HG03571 (cell line): ENCODE data around the gene KIF2A.

Experiments used
- ATAC-seq: cut with Tn5 transposase; IDR thresholded peaks from one replicate; pipeline ENCODE4 v1.9.1; 2021; ENCODE audit not compliant: unreplicated experiment

Gene KIF2A

DNA sequence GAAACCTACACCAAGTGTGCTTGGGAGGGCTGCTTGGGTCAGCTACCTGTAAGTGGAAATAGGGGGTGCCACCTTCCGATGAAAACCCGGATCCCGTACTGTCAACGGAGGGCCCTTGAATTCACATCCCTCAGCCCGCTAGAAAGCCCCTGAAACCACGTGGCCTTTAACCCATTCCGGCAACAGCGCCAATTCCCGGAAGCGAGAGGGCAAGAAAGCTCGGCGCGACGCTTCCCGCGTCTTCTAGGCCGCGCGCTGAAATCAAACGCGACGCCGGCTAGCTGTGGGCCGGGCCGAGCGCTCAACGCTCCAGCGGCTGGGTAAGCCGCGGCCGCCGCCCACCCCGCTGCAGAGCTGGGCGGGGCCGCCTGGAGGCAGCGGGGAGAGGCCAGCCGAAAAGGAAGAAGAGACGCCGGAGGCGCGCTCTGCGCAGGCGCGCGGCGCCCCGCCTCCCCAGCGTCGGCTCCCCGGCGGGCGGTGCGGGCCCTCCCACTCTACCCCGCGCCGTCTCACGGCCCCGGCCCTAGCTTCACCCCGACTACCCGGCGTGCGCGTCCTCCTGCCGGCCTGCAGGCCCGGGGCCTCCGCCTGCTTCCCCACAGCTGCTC lies at the start of gene KIF2A:
Gene KIF2A, plus strand, starts transcription at position 492 of the 608 bp plus-strand sequence. CDS start 267 bp downstream, outside the sequence.
- peak; percentile 94 for ATAC-seq

GRCh38 chr5:62257020-62257367 lies 49.0 kb upstream of the KIF2A start:
- ATAC-seq: no peak

- ATAC-seq: no peak
Measured at GRCh38 chr5:62258654-62259053, 47.4 kb upstream of the KIF2A start.

DNA sequence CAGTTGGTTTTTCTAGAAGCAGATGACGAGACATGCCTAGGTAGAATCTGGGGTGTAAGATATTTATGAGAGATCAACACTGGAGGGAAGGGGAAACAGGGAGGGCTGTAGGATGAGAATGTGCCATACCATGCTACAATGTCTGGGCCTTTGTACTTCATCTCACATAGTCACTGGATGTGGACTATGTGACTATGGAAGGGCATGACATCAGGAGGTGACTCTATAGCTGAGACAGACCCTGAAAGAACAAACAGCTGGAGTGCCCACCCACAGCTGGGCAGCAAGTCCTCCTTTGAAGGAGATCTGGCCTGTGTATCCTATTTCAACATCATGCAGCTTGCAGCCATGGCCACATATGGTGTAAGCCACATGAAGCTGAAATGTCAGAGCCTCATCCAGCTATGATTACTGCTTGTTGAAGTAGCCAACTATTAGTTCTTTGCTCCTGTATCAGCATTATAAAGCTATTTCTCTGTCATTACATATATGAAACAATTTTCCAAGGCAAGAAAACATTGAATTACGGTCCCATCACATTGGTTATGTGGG lies 46.2 kb upstream of the KIF2A start:
- no peak for ATAC-seq

DNA sequence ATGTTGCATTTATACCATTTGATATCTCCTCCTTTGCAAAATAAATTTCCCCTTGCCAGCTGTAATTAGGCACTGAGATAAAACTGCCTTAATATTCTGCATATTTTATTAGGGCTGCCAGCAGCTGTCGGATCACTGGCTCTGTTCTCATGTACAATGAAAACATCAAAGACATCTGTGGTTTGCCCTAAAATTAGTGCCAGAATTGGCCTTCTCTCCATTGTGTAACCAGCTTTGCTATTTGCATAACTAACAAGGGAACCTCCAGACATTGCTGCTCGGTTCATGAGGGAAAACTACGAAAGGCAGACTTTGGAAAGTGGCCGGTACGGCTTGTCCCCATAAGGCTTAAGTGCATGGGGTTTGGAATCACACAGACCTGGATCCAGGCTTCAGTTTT lies 45.5 kb upstream of the KIF2A start:
- ATAC-seq: no peak

- ATAC-seq: no peak
Measured at GRCh38 chr5:62263401-62263800, 42.6 kb upstream of the KIF2A start.

- no peak for ATAC-seq
Measured at GRCh38 chr5:62265648-62266112, 40.3 kb upstream of the KIF2A start.

DNA sequence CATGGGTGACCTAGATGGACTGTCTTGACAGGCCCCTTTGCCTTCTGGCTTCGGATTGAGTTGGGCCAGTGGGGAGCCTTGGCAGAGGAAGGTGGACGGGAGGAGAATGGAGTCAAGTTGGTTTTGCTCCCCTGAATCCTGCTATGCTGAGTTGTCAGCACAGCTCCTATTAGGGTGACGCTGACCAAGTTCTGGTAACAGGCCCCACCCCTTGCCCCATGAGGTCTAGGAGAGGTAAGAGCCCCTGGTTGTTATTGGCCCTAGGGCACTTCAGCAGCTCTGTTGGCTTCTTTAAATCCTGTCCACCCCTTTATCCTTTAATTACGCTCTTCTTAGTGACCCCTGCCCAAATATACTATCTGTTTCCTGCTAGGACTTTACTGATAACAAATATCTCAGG lies 39.4 kb upstream of the KIF2A start:
- ATAC-seq: no peak

DNA sequence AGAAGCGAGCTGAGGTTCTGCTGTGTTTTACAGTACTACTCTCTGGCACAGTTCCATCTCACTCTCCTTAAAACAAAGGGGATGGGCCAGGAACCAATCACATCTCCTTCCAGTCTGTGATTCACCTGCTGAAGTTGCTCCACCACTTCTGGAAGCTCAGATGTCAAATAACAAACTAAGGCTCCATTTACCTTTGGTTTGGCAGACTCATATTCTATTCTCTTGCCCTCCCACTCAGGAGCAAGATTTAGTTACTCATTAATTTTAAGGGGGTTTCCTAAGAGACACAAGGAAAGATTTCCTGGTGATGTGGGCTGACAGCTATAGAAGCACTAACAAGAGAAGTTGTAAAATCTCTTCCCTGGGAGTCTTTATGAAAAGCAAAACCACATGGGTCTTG lies 37.8 kb upstream of the KIF2A start:
- ATAC-seq: peak; percentile 75

DNA sequence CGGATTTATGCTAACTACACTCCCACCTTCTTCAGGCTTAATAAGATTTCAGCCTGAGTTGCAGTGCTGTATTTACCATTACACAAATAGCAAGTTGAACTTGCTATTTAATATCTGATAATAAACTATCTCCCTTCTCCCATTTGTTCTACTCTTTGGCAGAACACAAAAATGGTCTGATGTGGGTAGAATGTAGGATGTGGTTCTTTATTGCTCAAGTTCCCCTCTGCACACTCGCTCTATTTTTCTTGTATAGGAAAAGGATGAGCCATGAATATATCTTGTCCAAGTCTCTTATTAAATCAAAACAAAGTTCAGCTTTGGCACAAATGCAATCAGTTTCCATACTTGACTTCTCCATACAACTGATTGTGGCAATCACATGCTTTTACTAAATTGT lies 37.2 kb upstream of the KIF2A start:
- no peak for ATAC-seq

DNA sequence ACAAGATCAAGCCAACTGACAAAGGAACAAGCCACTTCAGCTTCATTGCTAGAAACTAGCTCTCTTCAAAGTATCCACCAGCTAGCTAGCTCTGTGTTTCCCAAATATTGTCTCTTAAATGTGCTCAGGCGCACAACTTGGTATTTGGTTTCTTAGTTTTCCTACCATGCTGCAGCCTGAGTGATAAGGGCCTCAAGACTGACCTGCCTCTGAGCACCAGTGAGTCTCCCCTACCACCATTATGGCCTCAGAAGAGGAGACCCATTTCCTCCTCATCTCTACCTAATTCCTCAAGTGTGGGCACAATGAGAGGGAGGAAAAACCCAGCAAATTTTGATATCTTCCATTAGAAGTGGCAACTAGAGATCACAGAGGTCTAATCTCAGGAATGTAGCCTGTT lies 34.6 kb upstream of the KIF2A start:
- no peak for ATAC-seq

DNA sequence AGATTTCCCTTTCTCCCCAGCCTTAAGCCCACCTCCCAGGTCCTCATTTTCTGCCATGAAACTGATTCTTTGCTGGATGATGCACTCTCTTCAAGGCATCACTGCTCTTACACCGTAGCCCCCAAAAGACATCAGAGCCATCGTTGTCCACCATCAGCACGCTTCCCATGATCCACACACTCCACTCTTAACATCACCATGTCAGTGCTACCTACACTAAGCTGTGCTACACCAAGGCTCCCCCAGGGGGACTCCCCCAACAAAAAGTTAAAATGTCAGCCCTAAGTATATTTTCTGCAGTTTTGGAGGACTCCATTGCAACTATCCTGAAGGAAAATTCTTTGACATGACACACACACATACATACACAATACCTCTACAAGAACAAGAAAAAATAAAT lies 34.1 kb upstream of the KIF2A start:
- no peak for ATAC-seq

GRCh38 chr5:62273687-62274086 lies 32.3 kb upstream of the KIF2A start:
- no peak for ATAC-seq

GRCh38 chr5:62275581-62275980 lies 30.4 kb upstream of the KIF2A start:
- ATAC-seq: no peak

GRCh38 chr5:62281411-62281810 lies 24.6 kb upstream of the KIF2A start:
- ATAC-seq: no peak

- ATAC-seq: no peak
Measured at GRCh38 chr5:62282064-62282463, 23.9 kb upstream of the KIF2A start.

DNA sequence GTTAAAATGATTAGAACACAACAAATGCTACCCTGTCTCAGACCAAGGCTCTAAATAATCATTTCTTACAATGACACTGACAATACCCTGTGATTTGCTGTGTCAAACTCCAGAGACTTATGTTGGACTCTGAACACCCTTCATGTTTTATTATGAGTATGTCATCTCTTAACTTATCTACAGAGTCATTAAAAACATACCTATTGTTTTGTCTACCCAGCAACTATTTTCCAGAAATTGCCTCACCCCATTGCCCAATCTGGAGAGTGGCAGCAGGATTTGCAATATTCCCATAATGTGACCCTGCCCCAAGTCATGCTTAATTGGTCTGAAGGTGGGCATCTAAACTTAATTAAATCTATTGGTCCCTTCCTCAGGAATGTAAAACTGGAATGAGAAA lies 23.0 kb upstream of the KIF2A start:
- ATAC-seq: no peak

DNA sequence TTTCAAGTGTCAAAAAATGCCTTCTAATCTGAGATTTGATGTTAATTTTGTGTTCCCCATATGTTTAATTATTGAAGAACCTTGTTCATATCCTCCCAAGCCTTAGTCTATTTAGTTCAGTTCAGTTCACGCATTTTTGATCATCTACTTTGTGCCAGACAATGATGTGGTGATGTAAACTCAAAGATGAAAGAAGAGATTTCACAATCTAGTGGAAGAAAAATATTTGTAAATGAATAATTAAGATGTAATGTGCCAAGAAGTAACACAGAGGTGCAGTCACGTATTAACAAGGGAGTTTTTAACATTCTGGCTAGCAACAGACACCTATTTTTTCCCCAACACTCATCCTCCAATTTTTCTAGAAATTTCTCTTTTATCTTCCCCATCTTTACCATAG lies 22.1 kb upstream of the KIF2A start:
- no peak for ATAC-seq

DNA sequence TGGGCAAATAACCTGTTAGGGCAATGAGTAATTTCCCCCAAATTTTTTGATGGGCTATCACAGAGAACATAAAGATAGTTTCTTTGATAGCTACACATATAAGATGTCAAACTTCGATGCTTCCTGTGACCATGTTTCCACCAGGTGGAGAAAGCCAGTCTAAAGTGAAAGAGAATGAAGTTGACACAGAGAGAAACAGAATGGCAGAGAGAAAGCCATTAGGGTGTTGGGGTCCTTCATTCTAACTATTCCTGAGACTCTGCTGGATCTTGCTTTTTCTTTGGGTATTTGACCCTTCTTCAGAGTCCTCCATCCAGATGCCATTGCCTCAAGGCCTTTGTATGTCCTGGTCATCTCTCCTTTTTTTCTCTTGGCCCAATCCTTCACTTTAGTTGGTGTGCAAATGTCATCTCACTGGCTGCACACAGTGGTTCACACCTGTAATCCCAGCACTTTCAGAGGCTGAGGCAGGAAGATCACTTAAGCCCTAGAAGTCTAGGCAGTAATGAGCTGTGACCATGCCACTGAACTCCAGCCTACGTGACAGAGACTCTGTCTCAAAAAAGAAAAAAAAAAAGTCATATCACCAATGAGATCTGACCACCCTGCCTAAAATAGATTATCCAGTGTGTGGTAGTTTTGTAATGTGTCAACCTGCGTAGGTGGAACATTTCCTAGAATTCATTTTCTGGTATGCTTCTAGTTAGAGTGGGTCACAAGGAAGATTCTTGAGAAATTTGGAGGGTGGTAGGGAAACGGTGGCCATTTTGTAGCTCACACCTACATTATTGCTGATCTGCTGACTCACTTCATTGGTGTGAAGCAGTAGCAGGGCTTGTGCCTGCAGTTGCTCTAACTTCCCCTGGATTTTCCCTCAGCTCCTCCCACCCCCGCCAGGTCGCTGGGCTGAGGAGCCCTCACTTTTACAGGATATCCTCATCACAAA lies 20.8 kb upstream of the KIF2A start:
- peak; percentile 52 for ATAC-seq

GRCh38 chr5:62286834-62287233 lies 19.2 kb upstream of the KIF2A start:
- no peak for ATAC-seq

DNA sequence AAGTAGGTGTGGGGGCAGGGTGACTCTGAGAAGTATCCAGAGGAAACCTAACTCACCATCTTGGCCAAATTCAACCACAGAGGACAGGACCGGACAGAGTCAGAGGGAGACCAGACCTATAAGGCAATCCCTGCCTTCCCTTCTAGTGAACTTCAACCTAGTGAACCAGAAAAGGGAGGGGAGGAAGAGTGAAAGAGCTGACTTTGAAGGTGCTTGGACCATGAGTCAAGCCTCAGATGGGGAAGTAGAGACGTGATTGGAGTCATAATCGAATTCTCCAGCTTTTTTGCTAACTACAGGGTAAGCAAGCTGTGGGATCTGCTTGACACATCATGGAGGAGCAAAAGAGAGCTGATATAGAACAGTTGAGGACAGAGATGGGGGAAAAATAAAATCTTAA lies 18.8 kb upstream of the KIF2A start:
- ATAC-seq: no peak

- ATAC-seq: no peak
Measured at GRCh38 chr5:62288118-62288517, 17.9 kb upstream of the KIF2A start.
